Measurements from ENCODE around the gene BMF. TPM values are rescaled to one million over a fixed set of nuclear protein-coding genes. Genes with fewer than 3 reads are reported as not detected.
"Not testable (repeated sequence)": the region's sequence is repeated elsewhere in the genome, so short reads cannot be mapped to it uniquely, and the experiment has no call there.

BMF gene
- total and polyA plus RNA-seq, 5 donors from 2014 or later, result 0.86 to 8.2 (median 1.3) TPM

GRCh38 chr15:40124333-40124732, 15.7 kb upstream of the BMF start:
- H3K27me3 Mint-ChIP-seq, result peaks cover 14% of the 10 kb centered on the region
- not testable (repeated sequence) for H3K4me1 Mint-ChIP-seq; H3K27ac ChIP-seq (ENCODE audit: insufficient read depth, low read length, poor library complexity, severe bottlenecking); H3K4me1 ChIP-seq (ENCODE audit: control insufficient read depth, insufficient read depth, low read length, poor library complexity, severe bottlenecking); H3K27ac Mint-ChIP-seq; H3K9me3 ChIP-seq (ENCODE audit: control insufficient read depth in 2 of 2, low read length in 2 of 2); DNase-seq; H3K4me3 ChIP-seq (ENCODE audit: low read depth, low read length); H3K36me3 ChIP-seq (ENCODE audit: control insufficient read depth, insufficient read depth, low read length); ATAC-seq (ENCODE audit: low read depth in 2 of 2); H3K4me3 Mint-ChIP-seq; H3K27me3 ChIP-seq (ENCODE audit: control insufficient read depth, insufficient read depth, low read length); H3K36me3 Mint-ChIP-seq; H3K9me3 Mint-ChIP-seq

- DNase-seq; H3K4me3 Mint-ChIP-seq; H3K27me3 ChIP-seq (ENCODE audit: control insufficient read depth, insufficient read depth, low read length); H3K9me3 ChIP-seq (ENCODE audit: control insufficient read depth in 2 of 2, low read length in 2 of 2); ATAC-seq (ENCODE audit: low read depth in 2 of 2); H3K27ac ChIP-seq (ENCODE audit: insufficient read depth, low read length, poor library complexity, severe bottlenecking); H3K36me3 ChIP-seq (ENCODE audit: control insufficient read depth, insufficient read depth, low read length); H3K36me3 Mint-ChIP-seq; H3K4me3 ChIP-seq (ENCODE audit: low read depth, low read length); H3K9me3 Mint-ChIP-seq; H3K4me1 Mint-ChIP-seq; H3K4me1 ChIP-seq (ENCODE audit: control insufficient read depth, insufficient read depth, low read length, poor library complexity, severe bottlenecking): not testable (repeated sequence)
- Mint-ChIP-seq H3K27ac (peak overlapping the region in 1 of 3 donors; percentile 46), H3K27me3 (peaks cover 12% of the 10 kb centered on the region)
These were observed 15.2 kb upstream of the BMF start for GRCh38 chr15:40123863-40124262.

GRCh38 chr15:40122989-40123388, 14.3 kb upstream of the BMF start:
- H3K36me3 ChIP-seq (ENCODE audit: control insufficient read depth, insufficient read depth, low read length); H3K27ac ChIP-seq (ENCODE audit: insufficient read depth, low read length, poor library complexity, severe bottlenecking); H3K36me3 Mint-ChIP-seq; ATAC-seq (ENCODE audit: low read depth in 2 of 2); H3K4me3 Mint-ChIP-seq; H3K4me1 ChIP-seq (ENCODE audit: control insufficient read depth, insufficient read depth, low read length, poor library complexity, severe bottlenecking); H3K9me3 ChIP-seq (ENCODE audit: control insufficient read depth in 2 of 2, low read length in 2 of 2); H3K27me3 ChIP-seq (ENCODE audit: control insufficient read depth, insufficient read depth, low read length); H3K4me3 ChIP-seq (ENCODE audit: low read depth, low read length); H3K27ac Mint-ChIP-seq; H3K9me3 Mint-ChIP-seq; DNase-seq; H3K4me1 Mint-ChIP-seq: not testable (repeated sequence)
- peaks cover 12% of the 10 kb centered on the region for H3K27me3 Mint-ChIP-seq

GRCh38 chr15:40121911-40122638, 13.4 kb upstream of the BMF start:
- no peak overlapping the region for H3K4me3 Mint-ChIP-seq
- H3K4me1 Mint-ChIP-seq, result peaks cover 0 to under 1% (median 0%) of the 10 kb centered on the region in 4 donors
- H3K9me3 ChIP-seq (ENCODE audit: control insufficient read depth in 2 of 2, low read length in 2 of 2), result no peaks in the 10 kb centered on the region
- ATAC-seq (ENCODE audit: low read depth in 2 of 2) (no peak), DNase-seq (no peak)
- H3K27me3 Mint-ChIP-seq, result peaks cover 12% of the 10 kb centered on the region
- no peaks in the 10 kb centered on the region for H3K9me3 Mint-ChIP-seq
- no peaks in the 10 kb centered on the region for H3K4me1 ChIP-seq (ENCODE audit: control insufficient read depth, insufficient read depth, low read length, poor library complexity, severe bottlenecking)
- H3K4me3 ChIP-seq (ENCODE audit: low read depth, low read length), result no peak overlapping the region
- no peaks in the 10 kb centered on the region for H3K36me3 ChIP-seq (ENCODE audit: control insufficient read depth, insufficient read depth, low read length)
- H3K27ac Mint-ChIP-seq, result no peak overlapping the region
- H3K36me3 Mint-ChIP-seq, result no peaks in the 10 kb centered on the region
- no peak overlapping the region for H3K27ac ChIP-seq (ENCODE audit: insufficient read depth, low read length, poor library complexity, severe bottlenecking)
- H3K27me3 ChIP-seq (ENCODE audit: control insufficient read depth, insufficient read depth, low read length), result no peaks in the 10 kb centered on the region

GRCh38 chr15:40118473-40118872, 9.8 kb upstream of the BMF start:
- H3K27ac ChIP-seq (ENCODE audit: insufficient read depth, low read length, poor library complexity, severe bottlenecking), result no peak overlapping the region
- H3K27ac Mint-ChIP-seq, result no peak overlapping the region
- H3K27me3 ChIP-seq (ENCODE audit: control insufficient read depth, insufficient read depth, low read length), result no peaks in the 10 kb centered on the region
- H3K36me3 ChIP-seq (ENCODE audit: control insufficient read depth, insufficient read depth, low read length), result no peaks in the 10 kb centered on the region
- no peaks in the 10 kb centered on the region for H3K9me3 ChIP-seq (ENCODE audit: control insufficient read depth in 2 of 2, low read length in 2 of 2)
- no peaks in the 10 kb centered on the region for H3K36me3 Mint-ChIP-seq
- H3K4me1 Mint-ChIP-seq, result peaks cover 4 to 15% (median 11%) of the 10 kb centered on the region in 4 donors
- no peak overlapping the region for H3K4me3 Mint-ChIP-seq
- H3K9me3 Mint-ChIP-seq, result no peaks in the 10 kb centered on the region
- DNase-seq (no peak), ATAC-seq (ENCODE audit: low read depth in 2 of 2) (no peak)
- peaks cover 10% of the 10 kb centered on the region for H3K4me1 ChIP-seq (ENCODE audit: control insufficient read depth, insufficient read depth, low read length, poor library complexity, severe bottlenecking)
- peaks cover 16% of the 10 kb centered on the region for H3K27me3 Mint-ChIP-seq
- no peak overlapping the region for H3K4me3 ChIP-seq (ENCODE audit: low read depth, low read length)

- Mint-ChIP-seq H3K9me3 (no peaks in the 10 kb centered on the region), H3K4me3 (peak overlapping the region in 2 of 4 donors; percentile 68 to 80), H3K36me3 (peaks cover 3% of the 10 kb centered on the region), H3K4me1 (peaks cover 4 to 17% (median 11%) of the 10 kb centered on the region in 4 donors), H3K27me3 (peaks cover 7% of the 10 kb centered on the region), H3K27ac (peak overlapping the region in 1 of 3 donors; percentile 50)
- peaks cover 10% of the 10 kb centered on the region for H3K4me1 ChIP-seq (ENCODE audit: control insufficient read depth, insufficient read depth, low read length, poor library complexity, severe bottlenecking)
- H3K27me3 ChIP-seq (ENCODE audit: control insufficient read depth, insufficient read depth, low read length), result no peaks in the 10 kb centered on the region
- H3K36me3 ChIP-seq (ENCODE audit: control insufficient read depth, insufficient read depth, low read length), result no peaks in the 10 kb centered on the region
- DNase-seq, result peak in 1 of 3 donors; percentile 69
- H3K27ac ChIP-seq (ENCODE audit: insufficient read depth, low read length, poor library complexity, severe bottlenecking), result no peak overlapping the region
- H3K4me3 ChIP-seq (ENCODE audit: low read depth, low read length), result no peak overlapping the region
- ATAC-seq (ENCODE audit: low read depth in 2 of 2), result peak; percentile 69 to 77
- no peaks in the 10 kb centered on the region for H3K9me3 ChIP-seq (ENCODE audit: control insufficient read depth in 2 of 2, low read length in 2 of 2)
These were observed 7.0 kb upstream of the BMF start for GRCh38 chr15:40115670-40116093.

GRCh38 chr15:40115106-40115505, 6.4 kb upstream of the BMF start:
- not testable (repeated sequence) for H3K27ac Mint-ChIP-seq; H3K9me3 ChIP-seq (ENCODE audit: control insufficient read depth in 2 of 2, low read length in 2 of 2); H3K36me3 Mint-ChIP-seq; H3K27ac ChIP-seq (ENCODE audit: insufficient read depth, low read length, poor library complexity, severe bottlenecking); H3K27me3 ChIP-seq (ENCODE audit: control insufficient read depth, insufficient read depth, low read length); H3K9me3 Mint-ChIP-seq; H3K27me3 Mint-ChIP-seq; H3K4me3 Mint-ChIP-seq; DNase-seq; H3K4me3 ChIP-seq (ENCODE audit: low read depth, low read length); ATAC-seq (ENCODE audit: low read depth in 2 of 2); H3K36me3 ChIP-seq (ENCODE audit: control insufficient read depth, insufficient read depth, low read length)
- peaks cover 4 to 17% (median 11%) of the 10 kb centered on the region in 4 donors for H3K4me1 Mint-ChIP-seq
- peaks cover 10% of the 10 kb centered on the region for H3K4me1 ChIP-seq (ENCODE audit: control insufficient read depth, insufficient read depth, low read length, poor library complexity, severe bottlenecking)

GRCh38 chr15:40114218-40114617, 5.5 kb upstream of the BMF start:
- Histone ChIP-seq H3K36me3 (ENCODE audit: control insufficient read depth, insufficient read depth, low read length) (no peaks in the 10 kb centered on the region), H3K27ac (ENCODE audit: insufficient read depth, low read length, poor library complexity, severe bottlenecking) (no peak overlapping the region), H3K4me1 (ENCODE audit: control insufficient read depth, insufficient read depth, low read length, poor library complexity, severe bottlenecking) (peaks cover 15% of the 10 kb centered on the region), H3K9me3 (ENCODE audit: control insufficient read depth in 2 of 2, low read length in 2 of 2) (no peaks in the 10 kb centered on the region), H3K4me3 (ENCODE audit: low read depth, low read length) (no peak overlapping the region), H3K27me3 (ENCODE audit: control insufficient read depth, insufficient read depth, low read length) (no peaks in the 10 kb centered on the region)
- H3K27ac Mint-ChIP-seq, result peak overlapping the region in 1 of 3 donors; percentile 16
- peaks cover 4% of the 10 kb centered on the region for H3K27me3 Mint-ChIP-seq
- H3K36me3 Mint-ChIP-seq, result peaks cover 3% of the 10 kb centered on the region
- H3K9me3 Mint-ChIP-seq, result no peaks in the 10 kb centered on the region
- no peak overlapping the region for H3K4me3 Mint-ChIP-seq
- no peak for ATAC-seq (ENCODE audit: low read depth in 2 of 2)
- peaks cover 4 to 22% (median 15%) of the 10 kb centered on the region in 4 donors for H3K4me1 Mint-ChIP-seq
- DNase-seq, result no peak

Measured in CD4-positive, CD25-positive, alpha-beta regulatory T cell (primary cell).